DMS153 (cell line): Measurements from ENCODE around the gene AFAP1L1.
A peak's percentile ranks its signal among the peaks of the same experiment; 100 is the strongest.

Experiments
- DNase-seq: peaks from one replicate; lab custom pipeline; 2025; lab: John Stamatoyannopoulos, UW

Gene AFAP1L1

GRCh38 chr5:149271716-149272563, at the start of gene AFAP1L1:
TSS of gene AFAP1L1 (plus strand) at chr5:149271859. CDS start at chr5:149271969, 110 bp downstream.
- no peak for DNase-seq

DNA sequence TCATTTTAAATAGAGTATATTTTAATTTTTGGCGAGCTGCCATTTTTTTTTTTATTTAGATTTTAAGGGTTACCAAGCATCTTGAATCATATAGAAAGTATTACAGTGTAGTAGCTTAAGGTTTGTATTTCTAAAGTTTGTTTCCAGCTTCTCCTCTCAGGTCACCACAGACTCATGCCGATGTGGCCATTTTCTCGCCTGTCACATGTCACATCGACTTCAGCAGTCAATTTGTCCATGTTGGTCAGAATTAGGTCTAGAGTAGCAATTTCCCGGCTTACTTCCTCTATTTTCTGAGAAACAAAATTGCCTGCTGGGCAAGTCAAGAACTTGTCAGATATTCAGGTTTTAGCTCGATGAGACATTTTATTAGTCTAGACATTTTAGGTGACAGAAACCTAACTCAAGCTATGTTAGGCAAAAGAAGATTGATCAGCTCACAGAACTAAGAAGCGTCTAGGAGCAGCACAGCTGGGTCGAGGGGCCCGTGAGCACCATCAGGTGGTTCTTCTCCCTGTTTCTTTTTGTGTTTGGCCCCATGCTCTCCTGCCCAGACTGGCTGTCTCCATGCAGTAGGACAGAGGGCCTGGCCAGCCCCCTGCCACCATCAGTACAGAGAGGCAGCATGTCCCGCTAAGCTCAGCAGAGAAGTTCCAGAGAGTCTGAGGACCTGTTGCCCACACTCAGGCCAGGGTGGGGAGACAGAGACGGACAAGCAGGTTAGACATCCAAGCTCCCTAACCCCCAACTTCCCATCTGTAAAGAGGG, 48.4 kb upstream of the AFAP1L1 start:
- no peak for DNase-seq

DNA sequence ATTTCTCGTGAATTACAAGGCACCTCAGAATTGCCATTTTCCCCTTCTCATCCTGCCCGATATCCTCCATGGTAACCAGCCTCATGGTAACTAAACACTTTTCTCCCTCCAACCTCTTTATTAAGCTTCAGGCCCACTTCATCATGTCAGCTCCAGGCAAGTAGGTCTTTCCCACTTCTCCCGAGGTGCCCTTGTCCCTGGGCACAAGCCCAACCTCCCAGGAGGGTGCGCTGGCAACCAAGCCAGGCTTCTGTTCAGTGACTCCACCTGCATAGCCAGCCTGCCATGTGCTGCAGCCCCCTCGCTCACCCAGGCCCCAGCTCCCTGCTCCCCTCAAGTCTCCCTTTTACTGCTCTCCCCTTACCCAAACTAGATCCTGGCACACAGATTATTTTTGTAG, 47.4 kb upstream of the AFAP1L1 start:
- no peak for DNase-seq

DNA sequence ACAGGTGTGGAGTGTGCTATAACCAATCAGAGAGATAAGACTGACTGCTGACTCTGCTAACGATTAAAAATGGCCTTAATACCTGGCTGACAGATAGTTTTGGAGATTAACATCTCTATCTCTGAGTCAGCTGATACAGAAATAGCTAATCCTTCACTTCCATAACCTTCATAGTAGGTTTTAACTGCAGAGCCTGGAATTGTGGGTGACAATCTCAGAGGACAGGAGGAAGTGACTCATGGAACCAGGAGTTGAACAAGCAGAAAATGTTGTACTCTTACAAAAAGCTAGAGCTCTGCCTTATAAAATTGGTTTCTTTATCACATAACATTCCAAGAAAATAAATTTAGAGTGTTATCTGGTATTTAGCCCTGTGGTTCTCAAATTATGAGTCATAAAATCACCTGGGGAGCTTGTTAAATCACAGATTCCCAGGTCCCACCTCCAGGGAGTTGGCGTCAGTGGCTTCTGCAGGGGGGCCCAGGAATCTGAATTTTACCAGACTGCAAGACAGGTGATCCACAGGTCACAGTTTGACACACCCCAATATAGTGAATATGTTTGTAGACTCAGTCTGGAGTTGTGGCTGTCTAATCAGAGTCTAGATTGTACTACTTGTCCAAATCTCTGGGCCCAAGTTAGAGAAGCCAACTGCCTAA, 44.4 kb upstream of the AFAP1L1 start:
- DNase-seq: no peak

- peak; percentile 40 for DNase-seq
These were observed 42.9 kb upstream of the AFAP1L1 start for GRCh38 chr5:149228618-149229297.

DNA sequence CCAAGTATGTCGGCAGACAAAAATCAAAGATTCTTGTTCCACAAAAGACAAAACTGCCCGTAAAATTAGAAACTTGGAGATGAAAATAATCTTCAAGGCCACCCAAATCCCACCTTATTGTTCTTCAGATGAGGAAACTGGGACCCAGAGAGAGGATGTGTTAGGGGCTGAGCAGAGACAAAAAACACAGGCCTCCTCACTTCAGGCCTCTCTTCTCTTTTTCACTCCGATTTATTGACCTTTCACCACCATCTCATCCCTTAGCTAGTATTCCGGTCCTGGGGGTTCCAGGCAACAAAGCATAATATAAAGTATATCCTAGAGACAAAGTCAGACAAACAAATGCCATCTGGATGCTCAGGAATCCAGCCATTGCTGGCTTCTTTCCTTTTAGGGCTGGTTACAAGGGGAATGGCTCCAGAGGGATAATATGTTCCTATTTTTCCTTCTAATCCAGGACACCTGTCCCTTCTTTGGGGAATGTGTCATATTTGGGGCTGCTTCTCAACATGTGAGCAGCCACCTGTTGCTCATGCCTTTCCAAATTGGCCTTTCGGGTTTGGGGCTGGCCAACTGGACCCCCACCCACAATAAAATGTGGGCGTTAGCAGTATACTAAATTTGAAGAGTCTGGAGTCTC, 42.2 kb upstream of the AFAP1L1 start:
- DNase-seq: no peak

- no peak for DNase-seq
These were observed 35.8 kb upstream of the AFAP1L1 start for GRCh38 chr5:149235841-149236240.

DNA sequence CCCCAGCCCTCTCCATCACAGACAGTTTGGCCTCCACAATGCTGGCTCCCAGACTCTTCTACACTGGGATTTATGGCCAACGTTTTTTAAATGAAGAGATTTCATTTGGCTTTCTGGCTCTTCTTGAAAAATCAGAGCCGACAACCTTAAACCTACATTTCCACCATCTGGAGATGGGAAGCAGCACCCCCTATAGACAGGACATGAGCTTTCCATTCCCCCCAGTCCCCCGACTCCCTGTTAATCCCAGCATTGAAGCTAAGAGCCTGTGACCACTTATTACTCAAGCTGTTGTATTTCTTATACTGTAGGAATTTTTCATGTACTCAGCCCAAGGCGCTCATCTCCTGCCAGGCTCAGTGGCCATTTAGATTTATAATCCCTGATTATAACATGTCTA, 34.0 kb upstream of the AFAP1L1 start:
- no peak for DNase-seq

DNA sequence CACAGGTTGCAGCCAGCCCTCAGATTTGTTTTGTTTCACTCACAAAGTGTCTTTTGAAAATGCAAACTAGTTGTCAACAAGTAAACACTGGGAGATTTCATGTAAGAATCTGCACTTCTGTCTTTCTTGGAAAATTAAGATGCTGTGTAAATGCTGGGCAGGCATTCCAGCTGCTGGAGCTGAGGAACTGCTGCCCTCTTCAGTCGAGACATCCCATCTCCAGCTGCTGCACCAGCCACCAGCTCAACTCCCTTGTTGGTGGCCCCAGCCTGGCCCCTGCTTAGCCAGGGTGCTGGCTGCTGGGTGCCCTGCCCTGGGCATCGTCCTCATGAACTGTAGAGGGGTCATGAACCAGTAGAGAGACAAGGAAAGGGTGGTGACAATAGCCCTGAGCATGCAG, 33.1 kb upstream of the AFAP1L1 start:
- no peak for DNase-seq

DNA sequence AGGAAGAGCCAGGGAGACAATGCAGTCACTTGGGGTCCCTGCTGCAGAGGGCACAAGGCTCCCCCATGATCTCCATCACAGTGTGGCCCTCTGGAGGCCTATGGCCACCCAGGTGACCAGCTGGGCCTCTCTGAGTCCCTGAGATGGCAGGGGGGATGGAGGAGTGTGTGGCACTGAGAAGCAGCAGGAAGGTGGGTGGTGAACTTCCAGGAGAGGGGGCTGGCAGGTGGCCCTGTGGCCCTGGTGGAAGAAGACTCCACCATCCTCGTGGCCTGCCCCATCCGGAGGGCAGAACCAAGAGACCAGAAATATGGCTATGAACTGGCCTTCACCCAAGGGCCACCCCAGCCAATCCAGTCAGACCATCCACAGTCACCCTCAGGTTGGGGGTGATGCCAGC, 31.7 kb upstream of the AFAP1L1 start:
- DNase-seq: no peak

- DNase-seq: no peak
These were observed 31.2 kb upstream of the AFAP1L1 start for GRCh38 chr5:149240354-149240998.

DNA sequence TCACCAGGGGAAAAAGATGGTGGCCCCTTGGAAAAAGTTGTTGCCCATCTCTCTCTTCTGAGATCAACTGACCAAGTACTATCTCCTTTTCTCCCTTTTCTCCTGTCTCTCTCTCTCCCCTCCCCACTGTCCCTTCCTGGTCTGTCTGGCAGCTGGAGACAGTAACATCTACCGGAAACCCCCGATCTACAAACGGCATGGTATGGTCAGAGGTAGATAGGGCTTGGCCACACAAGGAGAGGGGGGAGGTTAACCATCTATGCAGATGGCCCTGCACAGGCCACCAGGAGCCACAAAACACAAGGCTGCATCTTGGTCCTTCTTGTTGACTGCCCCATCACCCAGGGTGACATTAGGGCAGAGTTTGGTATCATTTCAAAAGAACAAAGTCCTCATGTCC, 29.3 kb upstream of the AFAP1L1 start:
- DNase-seq: no peak

DNA sequence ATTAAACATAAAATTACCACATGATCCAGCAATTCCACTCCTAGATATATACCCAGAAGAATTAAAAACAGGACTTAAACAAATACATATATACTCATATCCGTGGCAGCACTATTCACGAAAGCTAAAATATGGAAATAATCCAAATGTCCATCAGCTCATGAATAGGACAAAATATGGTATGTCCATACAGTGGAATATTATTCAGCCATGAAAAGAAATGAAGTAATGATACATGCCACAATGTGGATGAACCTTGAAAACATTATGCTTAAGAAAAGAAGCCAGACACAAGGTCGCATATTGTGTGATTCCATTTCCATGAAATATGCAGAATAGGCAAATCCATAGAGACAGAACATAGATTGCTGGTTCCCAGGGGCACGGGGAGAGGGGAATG, 24.8 kb upstream of the AFAP1L1 start:
- DNase-seq: no peak

- DNase-seq: no peak
These were observed 23.9 kb upstream of the AFAP1L1 start for GRCh38 chr5:149247726-149248125.

- no peak for DNase-seq
These were observed 20.1 kb upstream of the AFAP1L1 start for GRCh38 chr5:149251546-149251945.

DNA sequence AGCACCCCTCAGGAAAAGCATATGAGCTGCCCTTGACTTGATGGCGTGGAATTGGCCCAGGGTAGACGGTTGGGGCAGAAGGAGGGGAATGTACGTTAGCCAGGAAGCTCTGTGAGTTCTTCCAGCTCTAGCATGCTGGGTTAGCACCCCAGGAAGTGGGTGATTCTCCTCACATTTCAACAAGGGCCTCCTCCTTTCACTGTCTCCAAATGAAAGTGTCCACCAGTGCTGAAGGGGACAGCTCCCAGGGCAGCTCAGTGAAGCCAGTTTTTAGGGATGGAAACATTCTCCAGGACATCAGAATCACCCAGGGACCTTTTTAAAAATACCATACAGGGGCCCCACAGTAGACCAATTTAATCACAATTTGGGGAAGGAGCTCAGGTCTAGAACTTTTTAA, 17.2 kb upstream of the AFAP1L1 start:
- no peak for DNase-seq

- no peak for DNase-seq
These were observed 15.2 kb upstream of the AFAP1L1 start for GRCh38 chr5:149256451-149256850.

GRCh38 chr5:149257131-149257530, 14.5 kb upstream of the AFAP1L1 start:
- no peak for DNase-seq

GRCh38 chr5:149257889-149258705, 13.6 kb upstream of the AFAP1L1 start:
- no peak for DNase-seq

GRCh38 chr5:149260761-149261160, 10.9 kb upstream of the AFAP1L1 start:
- DNase-seq: no peak
